ENCODE data around the gene ST8SIA4. TPM values are rescaled to one million over a fixed set of nuclear protein-coding genes. Genes with fewer than 3 reads are reported as not detected.

Gene ST8SIA4
- total RNA-seq, 1 experiment from 2014 or later: not detected

- Histone ChIP-seq H3K27me3 (ENCODE audit: insufficient read depth, low read length) (no peaks in the 10 kb centered on the region), H3K27ac (ENCODE audit: low read depth, low read length) (no peak overlapping the region), H3K4me3 (replicated peaks in 1 of 2; ENCODE audit: low read depth in 1 of 2, low read length in 2 of 2) (no peak overlapping the region), H3K36me3 (ENCODE audit: control insufficient read depth in 1 of 2, insufficient read depth in 2 of 2, low read length in 2 of 2) (no peaks in the 10 kb centered on the region), H3K4me2 (ENCODE audit: low read length) (no peak overlapping the region), H3K79me2 (ENCODE audit: insufficient read depth, low read length) (no peaks in the 10 kb centered on the region), H4K20me1 (ENCODE audit: insufficient read depth) (no peaks in the 10 kb centered on the region), H3K9me3 (ENCODE audit: control insufficient read depth in 1 of 2, insufficient read depth in 1 of 2, low read depth in 1 of 2, low read length in 2 of 2) (no peaks in the 10 kb centered on the region), H3K4me1 (ENCODE audit: control insufficient read depth in 1 of 2, insufficient read depth in 2 of 2, low read length in 2 of 2) (no peaks in the 10 kb centered on the region), H3K9ac (ENCODE audit: low read length) (no peak overlapping the region), H2AFZ (ENCODE audit: low read depth, low read length, poor library complexity, severe bottlenecking) (no peak overlapping the region), H3K9me2 (ENCODE audit: insufficient read depth) (no peaks in the 10 kb centered on the region)
- ChIA-PET POLR2A (no interaction called here), RAD21 (ENCODE audit: low non-redundant PET in 1 of 2, low total read pairs in 2 of 2, uncharacterized antibody in 2 of 2, unreplicated experiment in 2 of 2) (no interaction called here), CTCF (interaction anchor here (1.2 kb wide), 1 partner anchor 64 kb away, joined by 3 read pairs; no protein-coding TSS in a partner anchor)
- intact Hi-C loops (cut with micrococcal nuclease): no loop called here
- DNase-seq (ENCODE audit: low read depth, low spot score) (no peak), ATAC-seq (no peak)
- BruUV-seq (replicated peaks): no TSS peak
- TF ChIP-seq SRF (IDR thresholded peaks at IDR 0.05; ENCODE audit: low read depth) (no peak), POLR2AphosphoS5 (IDR thresholded peaks at IDR 0.05; ENCODE audit: low read depth, low read length) (no peak), EZH2phosphoT487 (IDR thresholded peaks at IDR 0.05; ENCODE audit: borderline replicate concordance) (no peak), SIN3A (IDR thresholded peaks at IDR 0.05; ENCODE audit: low read depth) (no peak), TCF7L2 (IDR thresholded peaks at IDR 0.05; ENCODE audit: borderline replicate concordance, extremely low read depth, insufficient read depth, insufficient read length) (no peak), ZNF274 (IDR thresholded peaks at IDR 0.05; ENCODE audit: low read depth, low read length) (no peak), CEBPB (IDR thresholded peaks at IDR 0.05; ENCODE audit: low read depth) (no peak), ELF1 (IDR thresholded peaks at IDR 0.05; ENCODE audit: borderline replicate concordance, low read depth) (no peak), EGR1 (IDR thresholded peaks at IDR 0.05; ENCODE audit: low read depth) (no peak), MAX (IDR thresholded peaks at IDR 0.05) (no peak), CBX3 (IDR thresholded peaks at IDR 0.05; ENCODE audit: low read depth) (no peak), POLR2A (IDR thresholded peaks at IDR 0.05; ENCODE audit: borderline replicate concordance, extremely low read depth, insufficient read depth, insufficient read length) (no peak), CTCF (IDR thresholded peaks at IDR 0.05 in 2 of 3, conservative IDR thresholded peaks at IDR 0.05 in 1 of 3; ENCODE audit: borderline replicate concordance in 1 of 3, insufficient read depth in 1 of 3, low read depth in 2 of 3, low read length in 2 of 3) (no peak), YY1 (IDR thresholded peaks at IDR 0.05; ENCODE audit: extremely low read depth, insufficient replicate concordance, low read depth, low read length) (no peak), RAD21 (IDR thresholded peaks at IDR 0.05; ENCODE audit: low read depth) (no peak), ZBTB33 (IDR thresholded peaks at IDR 0.05; ENCODE audit: extremely low read depth, insufficient replicate concordance, low read length) (no peak), SP1 (IDR thresholded peaks at IDR 0.05; ENCODE audit: low read depth) (no peak), ATF3 (IDR thresholded peaks at IDR 0.05) (no peak), ZFX (IDR thresholded peaks at IDR 0.05) (no peak), EZH2 (IDR thresholded peaks at IDR 0.05) (no peak)
Observed at GRCh38 chr5:100762108-100762507, 141.0 kb downstream of the ST8SIA4 start.
